Heart left ventricle (tissue), 16 donors: ENCODE measurements around the gene THADA. TPM values are rescaled to one million over a fixed set of nuclear protein-coding genes. Genes with fewer than 3 reads are reported as not detected.

Experiments
- ATAC-seq, 4 donors: fragments of 200-7000 bp; cut with Tn5 transposase; one replicate each; pipeline ENCODE4 v1.9.1; 2020 to 2022; ENCODE audit warnings: moderate library complexity in 4 of 4, mild to moderate bottlenecking in 3 of 4, moderate number of reproducible peaks in 1 of 4
- DNase-seq, 5 donors: peaks; one replicate each; pipeline ENCODE4 v3.0.0-alpha.2; 2020
- H3K27ac ChIP-seq, 12 donors: fragments of 200-600 bp; sonication (generic) in 4 of 12; one replicate each; pipeline versions ENCODE4 v1.5.0 to v1.8.0; 2016 to 2022; ENCODE audit warnings: mild to moderate bottlenecking in 2 of 12
- H3K27me3 ChIP-seq, 9 donors: fragments of 200-600 bp; sonication (generic) in 2 of 9; one replicate each; pipeline versions ENCODE4 v1.5.1 to v1.8.0; 2016 to 2022; ENCODE audit warnings: mild to moderate bottlenecking in 3 of 9
- H3K36me3 ChIP-seq, 9 donors: fragments of 200-600 bp; sonication (generic) in 2 of 9; one replicate each; pipeline versions ENCODE4 v1.5.0 to v1.8.0; 2018 to 2022; ENCODE audit warnings: mild to moderate bottlenecking in 2 of 9
- H3K4me1 ChIP-seq, 12 donors: fragments of 200-600 bp; sonication (generic) in 4 of 12; one replicate each; pipeline versions ENCODE4 v1.5.0 to v1.8.0; 2016 to 2022; ENCODE audit warnings: mild to moderate bottlenecking in 3 of 12
- H3K4me3 ChIP-seq, 12 donors: fragments of 200-600 bp; sonication (generic) in 4 of 12; one replicate each; pipeline versions ENCODE4 v1.5.0 to v1.8.0; 2017 to 2022; ENCODE audit warnings: mild to moderate bottlenecking in 9 of 12, moderate library complexity in 4 of 12
- H3K9me3 ChIP-seq, 12 donors: fragments of 200-600 bp; sonication (generic) in 4 of 12; one replicate each; pipeline versions ENCODE4 v1.5.0 to v1.8.0; 2016 to 2022; ENCODE audit warnings: mild to moderate bottlenecking in 1 of 12
- POLR2A ChIP-seq, 2 donors: fragments of 450-650 bp; IDR thresholded peaks; one replicate each; pipeline ENCODE4 v1.6.1; 2017; ENCODE audit warnings: antibody characterized with exemption in 2 of 2, mild to moderate bottlenecking in 2 of 2, moderate library complexity in 2 of 2
- WGBS, 4 donors: extraction: QIAGEN DNeasy Blood & Tissue Kit in 2 of 4; methylation state at CpG; one replicate each; pipeline versions ENCODE4 v1.1.5 to v1.1.7; 2013 to 2018; 5-methylcytosine and 5-hydroxymethylcytosine counted together
- intact Hi-C, 10 donors: fragments of 100-400 bp; cut with DNase I; formaldehyde crosslinking; loops; one replicate each; pipeline versions ENCODE4 v1.11.1 to v1.14.2; 2022
- polyA plus RNA-seq, 2 donors: library from polyadenylated mRNA; stranded (reverse); fragments of 200-250 nt; gene quantifications; one replicate each; pipeline ENCODE4 v1.2.3, GENCODE V29; 2013
- total RNA-seq, 9 donors: library from RNA; depleted of rRNA in 2 of 9; stranded (reverse); fragments of >200 nt in 2 of 9; fragmentation: NEBNext Ultra II Directional in 3 of 9; extraction: Animal tissue kit (Norgen Biotek cat#: 25700) in 3 of 9; gene quantifications; one replicate each; pipeline versions ENCODE4 v1.1.0 to v1.2.4, GENCODE V29; 2016 to 2023
- TF ChIP-seq, protein P1 (sequence below), 12 donors: fragments of 200-600 bp; sonication (generic) in 4 of 12; IDR thresholded peaks; one replicate each; pipeline versions ENCODE4 v1.5.0 to v1.8.0; 2018 to 2022; ENCODE audit warnings: antibody characterized with exemption in 12 of 12, mild to moderate bottlenecking in 5 of 12
- donor health status: ischemic (EF 13 %, LVEDD 7.1; RV severe dilation, severe dysfunction).
- donor health status: healthy with polysubstance abuse.
- donor health status: DM: no; HTN: yes; CAD: no.
- donor health status: DM: no; HTN: no; CAD: no.
- donor health status: ischemic (EF 25% LVEDD 6.9; RV normal size, moderate dysfunction).
- donor health status: ischemic (EF 25% LVEDD 5.7; RV mildly dilated, moderate dysfunction).
- donor health status: healthy.
- donor health status: DM: yes; HTN: yes; CAD: no.
- donor health status: ischemic (EF 35%, LVEDD 5.7; RV mildly dilated, moderate dysfunction).
- donor health status: nonischemic (EF 11% LVEDD 7.7; RV severe dilation, severe dysfunction).
- donor health status: DM: yes; HTN: yes; CAD: no.
- donor health status: PGD.
- donor health status: ischemic (EF 29% LVEDD 5.4; RV normal size, mild dysfunction).
- donor health status: nonischemic (EF 23%, LVEDD 6.1; RV moderate dilation, normal function).

THADA gene
- total and polyA plus RNA-seq, 11 donors, result 6.8 to 21.4 (median 13.0) TPM

DNA sequence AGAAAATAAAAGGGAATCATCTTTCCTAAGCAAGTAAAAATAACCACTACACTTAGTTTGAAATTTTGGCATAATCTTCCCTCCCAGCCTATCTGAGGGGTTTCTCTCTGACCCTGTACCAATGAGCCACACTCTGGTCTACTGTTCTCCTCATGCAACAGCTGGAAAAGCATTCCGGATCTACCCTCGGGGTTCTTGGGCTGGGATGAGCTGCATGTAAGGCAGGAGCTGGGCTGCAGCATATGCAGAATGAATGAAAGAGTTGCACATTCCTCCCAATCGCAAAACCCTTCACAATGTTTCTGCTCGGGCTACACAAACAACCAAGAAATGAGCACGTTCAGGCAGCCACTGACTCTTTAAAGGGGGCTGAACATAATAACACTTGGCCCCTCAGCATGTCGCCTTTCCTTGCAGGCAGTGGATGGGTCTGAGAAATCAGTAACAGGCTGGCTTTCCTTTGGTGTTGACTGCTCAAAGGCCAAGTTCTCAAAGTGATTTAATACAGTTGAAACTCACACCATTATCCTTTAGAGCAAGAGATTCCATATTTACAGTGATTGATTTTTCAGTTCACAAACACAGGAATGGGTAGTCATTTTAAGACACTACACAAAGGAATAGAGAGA, 189.1 kb downstream of the THADA start:
- no peak for DNase-seq
- Histone ChIP-seq H3K36me3 (no peaks in the 10 kb centered on the region), H3K27ac (peak overlapping the region in 1 of 12 donors; percentile 73), H3K4me1 (peaks cover 0 to 45% (median 18%) of the 10 kb centered on the region in 12 donors), H3K9me3 (no peaks in the 10 kb centered on the region), H3K4me3 (no peak overlapping the region), H3K27me3 (no peaks in the 10 kb centered on the region)
- TF ChIP-seq POLR2A (IDR thresholded peaks at IDR 0.05), result no peak
- TF ChIP-seq, protein P1, sequence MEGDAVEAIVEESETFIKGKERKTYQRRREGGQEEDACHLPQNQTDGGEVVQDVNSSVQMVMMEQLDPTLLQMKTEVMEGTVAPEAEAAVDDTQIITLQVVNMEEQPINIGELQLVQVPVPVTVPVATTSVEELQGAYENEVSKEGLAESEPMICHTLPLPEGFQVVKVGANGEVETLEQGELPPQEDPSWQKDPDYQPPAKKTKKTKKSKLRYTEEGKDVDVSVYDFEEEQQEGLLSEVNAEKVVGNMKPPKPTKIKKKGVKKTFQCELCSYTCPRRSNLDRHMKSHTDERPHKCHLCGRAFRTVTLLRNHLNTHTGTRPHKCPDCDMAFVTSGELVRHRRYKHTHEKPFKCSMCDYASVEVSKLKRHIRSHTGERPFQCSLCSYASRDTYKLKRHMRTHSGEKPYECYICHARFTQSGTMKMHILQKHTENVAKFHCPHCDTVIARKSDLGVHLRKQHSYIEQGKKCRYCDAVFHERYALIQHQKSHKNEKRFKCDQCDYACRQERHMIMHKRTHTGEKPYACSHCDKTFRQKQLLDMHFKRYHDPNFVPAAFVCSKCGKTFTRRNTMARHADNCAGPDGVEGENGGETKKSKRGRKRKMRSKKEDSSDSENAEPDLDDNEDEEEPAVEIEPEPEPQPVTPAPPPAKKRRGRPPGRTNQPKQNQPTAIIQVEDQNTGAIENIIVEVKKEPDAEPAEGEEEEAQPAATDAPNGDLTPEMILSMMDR (IDR thresholded peaks at IDR 0.05), result no peak
- 54 to 72% (median 62%) methylated on average over 6 of the region's 6 CpGs for WGBS, 4 donors
- no peak for ATAC-seq
- intact Hi-C loops, result loop anchor here in 1 of 10 donors (10.0 kb wide), 1 partner anchor 62 kb away; no protein-coding TSS in a partner anchor

DNA sequence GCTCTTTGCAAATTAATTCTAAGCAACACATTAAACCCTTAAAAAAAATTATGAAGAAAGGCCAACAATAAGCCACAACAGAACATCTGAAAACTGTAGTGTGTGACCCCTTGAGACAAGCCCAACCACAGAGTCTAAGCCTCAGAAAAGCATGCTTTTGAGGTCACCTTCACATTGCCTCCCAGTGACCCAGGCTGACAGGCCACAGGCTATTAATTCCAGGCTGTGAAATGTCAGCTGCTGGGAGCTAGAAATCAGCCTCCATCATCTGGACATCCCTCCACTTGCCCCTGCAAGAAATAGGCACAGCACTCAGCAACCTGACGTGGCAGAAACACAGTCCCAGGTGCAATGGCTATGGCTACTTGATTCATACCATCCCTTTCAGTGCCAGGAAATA, 190.0 kb downstream of the THADA start:
- Histone ChIP-seq H3K9me3 (no peaks in the 10 kb centered on the region), H3K27ac (peak overlapping the region in 1 of 12 donors; percentile 7), H3K36me3 (no peaks in the 10 kb centered on the region), H3K4me3 (no peak overlapping the region), H3K27me3 (no peaks in the 10 kb centered on the region), H3K4me1 (peaks cover 0 to 40% (median 14%) of the 10 kb centered on the region in 12 donors)
- peak in 3 of 4 donors; percentile 33 to 67 (median 49) for ATAC-seq
- 38 to 57% (median 53%) methylated on average over 1 of the region's 1 CpG for WGBS, 4 donors
- peak in 1 of 5 donors; percentile 16 for DNase-seq
- intact Hi-C loops, result loop anchor here in 1 of 10 donors (10.0 kb wide), 1 partner anchor 61 kb away; no protein-coding TSS in a partner anchor
- no peak for TF ChIP-seq POLR2A (IDR thresholded peaks at IDR 0.05)
- TF ChIP-seq, protein P1 (IDR thresholded peaks at IDR 0.05), result no peak

- Histone ChIP-seq H3K27ac (no peak overlapping the region), H3K4me1 (peaks cover 0 to 47% (median 32%) of the 10 kb centered on the region in 12 donors), H3K4me3 (no peak overlapping the region), H3K9me3 (no peaks in the 10 kb centered on the region), H3K27me3 (no peaks in the 10 kb centered on the region), H3K36me3 (peaks cover 0 to 6% (median under 1%) of the 10 kb centered on the region in 9 donors)
- WGBS, 4 donors, result 92 to 97% (median 95%) methylated on average over 4 of the region's 4 CpGs
- ATAC-seq, result no peak
- intact Hi-C loops, result loop anchor here in 2 of 10 donors (5.0 to 10.0 kb wide), 2 partner anchors 58 to 75 kb away; no protein-coding TSS in a partner anchor
- TF ChIP-seq, protein P1 (IDR thresholded peaks at IDR 0.05), result no peak
- no peak for TF ChIP-seq POLR2A (IDR thresholded peaks at IDR 0.05)
- no peak for DNase-seq
Measured at GRCh38 chr2:43402452-43402937, 193.3 kb downstream of the THADA start.

- H3K4me3 ChIP-seq, result no peak overlapping the region
- no peak for ATAC-seq
- intact Hi-C loops, result loop anchor here in 2 of 10 donors (5.0 to 10.0 kb wide), 2 partner anchors 57 to 75 kb away; no protein-coding TSS in a partner anchor
- WGBS, 4 donors, result 79 to 88% (median 85%) methylated on average over 5 of the region's 5 CpGs
- H3K27ac ChIP-seq, result no peak overlapping the region
- peaks cover 0 to 42% (median 32%) of the 10 kb centered on the region in 12 donors for H3K4me1 ChIP-seq
- H3K27me3 ChIP-seq, result no peaks in the 10 kb centered on the region
- H3K9me3 ChIP-seq, result no peaks in the 10 kb centered on the region
- peaks cover 0 to 11% (median 6%) of the 10 kb centered on the region in 9 donors for H3K36me3 ChIP-seq
- TF ChIP-seq, protein P1 (IDR thresholded peaks at IDR 0.05), result no peak
- TF ChIP-seq POLR2A (IDR thresholded peaks at IDR 0.05), result no peak
- DNase-seq, result no peak
Measured at GRCh38 chr2:43402002-43402401, 193.8 kb downstream of the THADA start.
